A549 (cell line): ENCODE data around the gene PSMC5.

Experiments used
- BHLHE40 ChIP-seq: IDR thresholded peaks from 2 replicates; pipeline ENCODE4 v1.6.1; 2012; ENCODE audit warnings: low read depth, low read length, inconsistent platforms
- CTCF ChIP-seq: fragments of >200 bp; sonication (Bioruptor Twin); formaldehyde crosslinking; IDR thresholded peaks from 3 replicates; pipeline ENCODE4 v1.5.1; 2016
- E2F6 ChIP-seq: IDR thresholded peaks from 2 replicates; pipeline ENCODE4 v1.6.1; 2012; ENCODE audit warnings: low read depth, borderline replicate concordance
- EP300 ChIP-seq, 2 experiments: fragments of >200 bp; sonication (Bioruptor Twin); formaldehyde crosslinking; IDR thresholded peaks; 2 replicates in 1 of 2; 3 replicates in 1 of 2; pipeline ENCODE4 v1.6.1; 2016 to 2017
- JUN ChIP-seq, 2 experiments: fragments of >200 bp; sonication (Bioruptor Twin); formaldehyde crosslinking; IDR thresholded peaks; 2 replicates in 1 of 2; 3 replicates in 1 of 2; pipeline ENCODE4 v1.6.1; 2016 to 2017
- MAX ChIP-seq: IDR thresholded peaks from 2 replicates; pipeline ENCODE4 v1.6.1; 2012
- POLR2A ChIP-seq: IDR thresholded peaks from 2 replicates; pipeline ENCODE4 v1.6.1; 2012; ENCODE audit warnings: mild to moderate bottlenecking, low read length
- USF2 ChIP-seq: fragments of 450-650 bp; IDR thresholded peaks from 2 replicates; pipeline ENCODE4 v1.6.1; 2014; ENCODE audit warnings: antibody characterized with exemption

GRCh38 chr17:63848834-63849689 lies 21.8 kb downstream of the PSMC5 start:
- TF ChIP-seq EP300 (IDR thresholded peaks at IDR 0.05): no peak
- peak; percentile 88 for TF ChIP-seq CTCF
- no peak for TF ChIP-seq POLR2A
- peak; percentile 94 for TF ChIP-seq USF2
- TF ChIP-seq BHLHE40: peak; percentile 89
- peak; percentile 100 for TF ChIP-seq E2F6
- peak in 1 of 2 experiments; percentile 73; a peak in 2 of 5 replicates for TF ChIP-seq JUN (IDR thresholded peaks at IDR 0.05)
- peak; percentile 100 for TF ChIP-seq MAX
